GM12875 (cell line): ENCODE results near the gene CPNE7.

Source experiments
- H3K4me3 ChIP-seq: one replicate; pipeline ENCODE4 v1.5.1; 2011; ENCODE audit warnings: low read depth, low read length, control low read depth
- CTCF ChIP-seq: IDR thresholded peaks from 2 replicates; pipeline ENCODE4 v1.5.1; 2011; ENCODE audit warnings: low read depth, mild to moderate bottlenecking, control low read depth, inconsistent platforms, low read length, moderate library complexity, borderline replicate concordance; ENCODE audit not compliant: insufficient read depth

Gene CPNE7

GRCh38 chr16:89645122-89645521 is 69.6 kb downstream of the CPNE7 start:
- TF ChIP-seq CTCF: no peak
- H3K4me3 ChIP-seq: no peak overlapping the region

GRCh38 chr16:89646270-89646669 is 70.7 kb downstream of the CPNE7 start:
- TF ChIP-seq CTCF: no peak
- H3K4me3 ChIP-seq: no peak overlapping the region
